ENCODE data around the gene CNGB1. TPM values are rescaled to one million over a fixed set of nuclear protein-coding genes. Genes with fewer than 3 reads are reported as not detected.
"Not testable (repeated sequence)": the region's sequence is repeated elsewhere in the genome, so short reads cannot be mapped to it uniquely, and the experiment has no call there.

The CNGB1 gene
- total RNA-seq, 2 experiments from 2014 or later, result not detected

DNA sequence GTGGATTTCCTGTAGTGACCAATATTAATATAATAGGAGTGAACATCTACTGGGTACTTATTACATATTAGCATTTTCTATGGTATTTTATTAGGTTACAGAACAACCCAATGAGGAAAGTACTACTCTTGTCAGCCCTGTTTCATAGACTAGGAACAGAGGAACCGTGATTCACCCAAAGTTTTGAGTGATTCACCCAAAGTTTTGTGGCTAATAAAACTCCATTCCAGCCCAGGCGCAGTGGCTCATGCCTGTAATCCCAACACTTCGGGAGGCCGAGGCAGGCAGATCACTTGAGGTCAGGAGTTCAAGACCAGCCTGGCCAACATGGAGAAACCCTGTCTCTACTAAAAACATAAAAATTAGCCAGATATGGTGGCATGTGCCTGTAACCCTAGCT, 135.5 kb downstream of the CNGB1 start:
- not testable (repeated sequence) for H3K27ac Mint-ChIP-seq, H3K27me3 Mint-ChIP-seq, DNase-seq, H3K36me3 Mint-ChIP-seq, H3K4me1 Mint-ChIP-seq, H3K4me3 Mint-ChIP-seq, H3K9me3 Mint-ChIP-seq

DNA sequence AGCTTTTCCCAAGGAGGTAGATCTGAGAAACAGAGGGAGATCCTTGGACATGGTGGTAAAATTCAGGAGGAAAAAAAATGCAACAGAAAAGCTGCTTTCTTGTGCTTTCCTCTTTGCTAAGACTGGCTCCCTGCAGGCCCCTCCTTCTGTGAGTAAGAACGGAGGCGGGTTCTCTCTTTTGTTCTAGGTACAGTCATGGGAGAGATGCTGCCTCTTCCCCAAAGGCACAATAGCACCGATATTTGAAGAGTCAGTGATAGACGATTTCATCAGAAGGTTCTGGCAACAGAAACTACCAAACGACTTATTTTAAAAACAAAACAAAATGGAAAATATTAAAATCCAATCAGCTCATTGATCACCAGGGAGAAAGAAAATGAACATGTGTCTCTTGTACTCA, 136.0 kb downstream of the CNGB1 start:
- no peaks in the 10 kb centered on the region for H3K9me3 Mint-ChIP-seq
- DNase-seq, result no peak
- no peak overlapping the region for H3K4me3 Mint-ChIP-seq
- no peaks in the 10 kb centered on the region for H3K4me1 Mint-ChIP-seq
- H3K27ac Mint-ChIP-seq, result no peak overlapping the region
- H3K27me3 Mint-ChIP-seq, result no peaks in the 10 kb centered on the region
- H3K36me3 Mint-ChIP-seq, result no peaks in the 10 kb centered on the region

Other genes starting within 250 kb of the CNGB1 start
- gene KATNB1, start 235.4 kb downstream of the CNGB1 start, total RNA-seq, result 10 to 100 TPM; 51.2 to 55.5 TPM
- gene KIFC3, start 168.6 kb downstream of the CNGB1 start, total RNA-seq, result 1 to 10 TPM; 1.2 to 1.3 TPM
- 1 to 10 TPM; 6.8 to 7.2 TPM for gene ZNF319, start 29.5 kb upstream of the CNGB1 start, total RNA-seq
- 10 to 100 TPM; 52.6 to 54.2 TPM for gene USB1, start 30.3 kb upstream of the CNGB1 start, total RNA-seq
- under 1 TPM; 0.12 to 0.25 TPM for gene MMP15, start 54.6 kb upstream of the CNGB1 start, total RNA-seq
- 10 to 100 TPM; 57.6 to 59.3 TPM for gene CFAP20, start 158.3 kb upstream of the CNGB1 start, total RNA-seq
- gene CSNK2A2, start 227.0 kb upstream of the CNGB1 start, total RNA-seq, result 100 to 1,000 TPM; 113 to 114 TPM